ENCODE data around the gene L3MBTL4. TPM values are rescaled to one million over a fixed set of nuclear protein-coding genes. Genes with fewer than 3 reads are reported as not detected.

Gene L3MBTL4
- total RNA-seq, 1 experiment from 2014 or later: not detected

DNA sequence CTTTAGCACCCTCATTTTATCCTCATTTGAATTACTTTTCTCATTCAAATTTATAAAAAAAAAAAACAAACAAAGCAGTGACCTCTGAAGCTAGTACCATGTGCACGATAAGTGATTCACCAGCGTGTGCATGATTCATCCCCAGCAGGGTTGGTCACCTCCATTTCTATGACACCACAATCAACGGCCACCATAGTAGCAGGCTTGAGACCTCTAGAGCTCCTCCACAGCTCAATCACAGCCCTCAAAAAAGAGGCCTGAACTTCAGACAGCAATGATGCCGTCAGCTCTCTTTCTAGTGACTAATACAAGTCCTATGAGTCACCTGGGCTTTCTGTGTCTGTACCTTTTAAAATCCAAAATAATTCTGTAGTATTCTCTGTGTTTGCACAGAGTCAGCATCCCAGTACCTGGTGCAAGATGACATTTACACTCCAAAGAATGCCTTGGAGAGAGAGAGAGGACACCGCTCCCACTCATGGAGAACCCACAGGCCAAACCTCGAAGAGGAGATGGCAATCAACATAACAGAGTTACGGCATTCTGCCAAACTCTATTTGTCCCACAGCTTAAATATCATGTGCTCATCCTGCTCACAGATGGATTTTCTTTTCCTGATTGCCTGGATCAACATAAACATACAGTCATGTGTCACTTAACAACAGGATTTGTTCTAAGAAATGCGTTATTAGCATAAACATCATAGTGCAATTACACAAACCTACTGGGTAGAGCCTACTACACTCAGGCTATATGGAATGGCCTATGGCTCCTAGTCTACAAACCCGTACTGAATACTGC lies 58.7 kb downstream of the L3MBTL4 start:
- POLR2A ChIA-PET (ENCODE audit: unreplicated experiment): interaction anchor here (0.5 kb wide), 1 partner anchor 12 kb away, joined by 3 read pairs; no protein-coding TSS in a partner anchor
- Histone ChIP-seq H3K27me3 (ENCODE audit: insufficient read depth, low read depth) (no peaks in the 10 kb centered on the region), H3K4me3 (no peak overlapping the region), H3K9me2 (ENCODE audit: insufficient read depth) (no peaks in the 10 kb centered on the region), H3K36me3 (ENCODE audit: low read depth) (no peaks in the 10 kb centered on the region), H3F3A (ENCODE audit: insufficient read depth, low read depth) (no peaks in the 10 kb centered on the region), H3K27ac (no peak overlapping the region), H3K9me3 (ENCODE audit: insufficient read depth, low read depth) (no peaks in the 10 kb centered on the region), H2AFZ (no peak overlapping the region), H3K4me2 (no peak overlapping the region), H4K20me1 (ENCODE audit: insufficient read depth) (no peaks in the 10 kb centered on the region), H3K79me2 (ENCODE audit: low read depth) (no peaks in the 10 kb centered on the region), H3K4me1 (replicated peaks; ENCODE audit: insufficient read depth) (no peaks in the 10 kb centered on the region)
- BruUV-seq (replicated peaks): no TSS peak
- intact Hi-C loops (cut with micrococcal nuclease; ENCODE audit: unreplicated experiment): no loop called here
- no peak for DNase-seq
- CTCF ChIA-PET: no interaction called here
- TF ChIP-seq, protein P1, sequence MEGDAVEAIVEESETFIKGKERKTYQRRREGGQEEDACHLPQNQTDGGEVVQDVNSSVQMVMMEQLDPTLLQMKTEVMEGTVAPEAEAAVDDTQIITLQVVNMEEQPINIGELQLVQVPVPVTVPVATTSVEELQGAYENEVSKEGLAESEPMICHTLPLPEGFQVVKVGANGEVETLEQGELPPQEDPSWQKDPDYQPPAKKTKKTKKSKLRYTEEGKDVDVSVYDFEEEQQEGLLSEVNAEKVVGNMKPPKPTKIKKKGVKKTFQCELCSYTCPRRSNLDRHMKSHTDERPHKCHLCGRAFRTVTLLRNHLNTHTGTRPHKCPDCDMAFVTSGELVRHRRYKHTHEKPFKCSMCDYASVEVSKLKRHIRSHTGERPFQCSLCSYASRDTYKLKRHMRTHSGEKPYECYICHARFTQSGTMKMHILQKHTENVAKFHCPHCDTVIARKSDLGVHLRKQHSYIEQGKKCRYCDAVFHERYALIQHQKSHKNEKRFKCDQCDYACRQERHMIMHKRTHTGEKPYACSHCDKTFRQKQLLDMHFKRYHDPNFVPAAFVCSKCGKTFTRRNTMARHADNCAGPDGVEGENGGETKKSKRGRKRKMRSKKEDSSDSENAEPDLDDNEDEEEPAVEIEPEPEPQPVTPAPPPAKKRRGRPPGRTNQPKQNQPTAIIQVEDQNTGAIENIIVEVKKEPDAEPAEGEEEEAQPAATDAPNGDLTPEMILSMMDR (conservative IDR thresholded peaks at IDR 0.05): no peak
- no peak for TF ChIP-seq EZH2 (IDR thresholded peaks at IDR 0.05; ENCODE audit: low read depth)

DNA sequence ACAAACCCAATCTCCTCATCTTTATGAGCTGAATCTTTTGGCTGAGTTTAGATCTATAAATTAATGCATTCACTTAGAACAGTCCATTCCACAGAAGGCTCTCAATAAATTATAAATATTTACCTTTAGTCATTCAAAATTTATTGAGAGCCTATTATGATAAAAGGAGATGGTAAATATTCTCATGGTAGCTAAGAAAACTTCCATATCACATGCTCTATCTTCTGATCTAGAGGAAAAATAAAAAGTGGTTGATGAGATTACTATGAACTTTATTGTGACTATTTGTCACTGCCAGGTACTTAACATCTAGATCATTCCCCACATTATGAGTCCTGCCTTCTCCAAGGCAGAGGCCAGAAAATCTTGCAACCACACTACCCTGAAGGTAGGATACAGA lies 62.4 kb downstream of the L3MBTL4 start:
- H3K9me2 ChIP-seq (ENCODE audit: insufficient read depth): no peaks in the 10 kb centered on the region
- CTCF ChIA-PET: no interaction called here
- H3K9me3 ChIP-seq (ENCODE audit: insufficient read depth, low read depth): no peaks in the 10 kb centered on the region
- H3K4me2 ChIP-seq: no peak overlapping the region
- TF ChIP-seq, protein P1 (conservative IDR thresholded peaks at IDR 0.05): no peak
- no peak for TF ChIP-seq EZH2 (IDR thresholded peaks at IDR 0.05; ENCODE audit: low read depth)
- H3K4me1 ChIP-seq (replicated peaks; ENCODE audit: insufficient read depth): no peaks in the 10 kb centered on the region
- POLR2A ChIA-PET (ENCODE audit: unreplicated experiment): no interaction called here
- DNase-seq: no peak
- H3K27ac ChIP-seq: no peak overlapping the region
- H4K20me1 ChIP-seq (ENCODE audit: insufficient read depth): no peaks in the 10 kb centered on the region
- H3K36me3 ChIP-seq (ENCODE audit: low read depth): no peaks in the 10 kb centered on the region
- BruUV-seq (replicated peaks): no TSS peak
- no peak overlapping the region for H2AFZ ChIP-seq
- H3K27me3 ChIP-seq (ENCODE audit: insufficient read depth, low read depth): no peaks in the 10 kb centered on the region
- no peak overlapping the region for H3K4me3 ChIP-seq
- H3F3A ChIP-seq (ENCODE audit: insufficient read depth, low read depth): no peaks in the 10 kb centered on the region
- H3K79me2 ChIP-seq (ENCODE audit: low read depth): no peaks in the 10 kb centered on the region
- intact Hi-C loops (cut with micrococcal nuclease; ENCODE audit: unreplicated experiment): no loop called here

DNA sequence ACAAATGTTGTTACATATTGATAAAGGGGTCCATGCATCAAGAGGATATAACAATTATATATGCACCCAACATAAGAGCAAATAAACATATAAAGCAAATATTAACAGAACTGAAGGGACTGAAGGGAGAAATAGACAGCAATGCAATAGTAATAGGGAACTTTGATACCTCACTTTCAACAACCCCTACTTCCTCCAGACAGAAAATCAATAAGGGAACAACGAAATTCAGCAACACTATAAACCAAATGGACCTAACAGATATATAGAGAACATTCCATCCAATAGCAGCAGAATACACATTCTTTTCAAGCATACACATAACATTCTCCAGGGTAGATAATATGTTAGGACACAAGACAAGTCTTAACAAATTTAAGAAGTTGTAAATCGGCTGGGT lies 71.7 kb downstream of the L3MBTL4 start:
- Histone ChIP-seq H3K4me1 (replicated peaks; ENCODE audit: insufficient read depth) (no peaks in the 10 kb centered on the region), H3K27me3 (ENCODE audit: insufficient read depth, low read depth) (no peaks in the 10 kb centered on the region), H3K79me2 (ENCODE audit: low read depth) (no peaks in the 10 kb centered on the region), H2AFZ (no peak overlapping the region), H3K4me2 (no peak overlapping the region), H3K9me2 (ENCODE audit: insufficient read depth) (no peaks in the 10 kb centered on the region; the same call in 1 of the 2 replicates), H3K36me3 (ENCODE audit: low read depth) (no peaks in the 10 kb centered on the region), H3K4me3 (no peak overlapping the region), H3K9me3 (ENCODE audit: insufficient read depth, low read depth) (no peaks in the 10 kb centered on the region; the same call in 1 of the 2 replicates), H3F3A (ENCODE audit: insufficient read depth, low read depth) (no peaks in the 10 kb centered on the region), H3K27ac (no peak overlapping the region), H4K20me1 (ENCODE audit: insufficient read depth) (no peaks in the 10 kb centered on the region)
- CTCF ChIA-PET: no interaction called here
- intact Hi-C loops (cut with micrococcal nuclease; ENCODE audit: unreplicated experiment): no loop called here
- TF ChIP-seq EZH2 (IDR thresholded peaks at IDR 0.05; ENCODE audit: low read depth): no peak
- TF ChIP-seq, protein P1 (conservative IDR thresholded peaks at IDR 0.05): no peak
- BruUV-seq (replicated peaks): no TSS peak
- POLR2A ChIA-PET (ENCODE audit: unreplicated experiment): no interaction called here
- DNase-seq: no peak
